HepG2 (cell line): ENCODE results near the gene LYRM1. TPM values are rescaled to one million over a fixed set of nuclear protein-coding genes. Genes with fewer than 3 reads are reported as not detected.

Source experiments
- HOMEZ ChIP-seq: IDR thresholded peaks from 2 replicates; pipeline ENCODE4 v1.6.1; 2016; ENCODE audit warnings: low read depth
- MYC ChIP-seq: sonication (generic); formaldehyde crosslinking; IDR thresholded peaks from 2 replicates; pipeline ENCODE4 v1.9.0; 2021; ENCODE audit warnings: missing genetic modification reagents, borderline replicate concordance
- PRMT3 ChIP-seq: sonication (generic); formaldehyde crosslinking; IDR thresholded peaks from 2 replicates; pipeline ENCODE4 v1.8.1; 2022; ENCODE audit warnings: low read depth, mild to moderate bottlenecking, moderate library complexity, missing genetic modification reagents, borderline replicate concordance
- RAD21 ChIP-seq: fragments of 450-650 bp; formaldehyde crosslinking; IDR thresholded peaks from 2 replicates; pipeline ENCODE4 v1.5.0; 2020; ENCODE audit warnings: mild to moderate bottlenecking
- RARA ChIP-seq: IDR thresholded peaks from 2 replicates; pipeline ENCODE4 v1.6.1; 2016; ENCODE audit warnings: missing genetic modification reagents, missing compliant biosample characterization
- SP1 ChIP-seq, 2 experiments: fragments of 450-650 bp in 1 of 2; sonication (generic) in 1 of 2; formaldehyde crosslinking in 1 of 2; IDR thresholded peaks; 2 replicates each; pipeline versions ENCODE4 v1.4.0 to v1.6.1; 2016 to 2020; ENCODE audit warnings: missing genetic modification reagents in 1 of 2
- SP140L ChIP-seq: sonication (generic); formaldehyde crosslinking; IDR thresholded peaks from 2 replicates; pipeline ENCODE4 v1.4.0; 2020; ENCODE audit warnings: missing genetic modification reagents, borderline replicate concordance
- TCF7 ChIP-seq: sonication (generic); IDR thresholded peaks from 2 replicates; pipeline ENCODE4 v1.6.1; 2016; ENCODE audit warnings: antibody characterized with exemption, low read depth
- THAP11 ChIP-seq: IDR thresholded peaks from 2 replicates; pipeline ENCODE4 v1.6.1; 2016; ENCODE audit warnings: missing biosample characterization, missing genetic modification reagents
- ZIK1 ChIP-seq: sonication (generic); formaldehyde crosslinking; IDR thresholded peaks from 2 replicates; pipeline ENCODE4 v1.5.0; 2020; ENCODE audit warnings: mild to moderate bottlenecking, low read depth, missing genetic modification reagents, borderline replicate concordance
- ZNF101 ChIP-seq: sonication (generic); formaldehyde crosslinking; IDR thresholded peaks from 2 replicates; pipeline ENCODE4 v1.4.0; 2020; ENCODE audit warnings: mild to moderate bottlenecking, low read depth, missing genetic modification reagents, borderline replicate concordance
- ZNF350 ChIP-seq: sonication (generic); formaldehyde crosslinking; IDR thresholded peaks from 2 replicates; pipeline ENCODE4 v1.4.0; 2020; ENCODE audit warnings: mild to moderate bottlenecking, low read depth, missing genetic modification reagents, borderline replicate concordance
- ZNF512B ChIP-seq: sonication (generic); formaldehyde crosslinking; IDR thresholded peaks from 2 replicates; pipeline ENCODE4 v1.5.1; 2020; ENCODE audit warnings: missing genetic modification reagents, mild to moderate bottlenecking, borderline replicate concordance
- ZNF772 ChIP-seq: sonication (generic); formaldehyde crosslinking; IDR thresholded peaks from 2 replicates; pipeline ENCODE4 v1.5.0; 2020; ENCODE audit warnings: mild to moderate bottlenecking, missing genetic modification reagents
- ZNF816 ChIP-seq: sonication (generic); formaldehyde crosslinking; IDR thresholded peaks from 2 replicates; pipeline ENCODE4 v1.8.0; 2022; ENCODE audit warnings: missing genetic modification reagents, mild to moderate bottlenecking, borderline replicate concordance
- ZSCAN20 ChIP-seq: sonication (generic); formaldehyde crosslinking; IDR thresholded peaks from 2 replicates; pipeline ENCODE4 v1.4.0; 2020; ENCODE audit warnings: missing genetic modification reagents, mild to moderate bottlenecking, borderline replicate concordance
- ZSCAN30 ChIP-seq: sonication (generic); formaldehyde crosslinking; IDR thresholded peaks from 2 replicates; pipeline ENCODE4 v1.5.0; 2020; ENCODE audit warnings: mild to moderate bottlenecking, missing genetic modification reagents
- polyA plus RNA-seq, 8 experiments: library from polyadenylated mRNA; depleted of rRNA in 3 of 8; stranded (reverse) in 7 of 8; unstranded in 1 of 8; fragments of >200 nt; fragmentation: Illumina TruSeq in 4 of 8; extraction: Trizol in 4 of 8; gene quantifications; 2 replicates each; pipeline versions ENCODE4 v1.2.1 to v1.2.3, GENCODE V29; 2011 to 2016; ENCODE audit warnings: low read depth in 4 of 8, missing spikeins in 1 of 8, mixed read lengths in 1 of 8; ENCODE audit not compliant: insufficient read depth in 1 of 8
- total RNA-seq, 5 experiments: library from RNA; depleted of rRNA; stranded (reverse); fragments of >200 nt; fragmentation: Illumina TruSeq; extraction: Trizol; gene quantifications; 2 replicates each; pipeline ENCODE4 v1.2.3, GENCODE V29; 2016; ENCODE audit warnings: low read depth in 1 of 5
- TF ChIP-seq, protein P1 (sequence below): sonication (generic); formaldehyde crosslinking; IDR thresholded peaks from 2 replicates; pipeline ENCODE4 v1.9.0; 2021; ENCODE audit warnings: missing genetic modification reagents, mild to moderate bottlenecking, borderline replicate concordance
- TF ChIP-seq, protein P2 (sequence below): sonication (generic); formaldehyde crosslinking; conservative IDR thresholded peaks from 2 replicates; pipeline ENCODE4 v1.4.0; 2020; ENCODE audit warnings: missing genetic modification reagents

Gene LYRM1
- total and polyA plus RNA-seq, 2 of the 13 experiments (the other 11 are each of a cell fraction or from before 2014, with no cell fraction given), result 59.2 to 82.6 TPM

- peak; percentile 75; the same call in 1 of the 2 replicates for TF ChIP-seq PRMT3 (CRISPR knock-in tag)
- TF ChIP-seq ZNF772, result no peak
- no peak for TF ChIP-seq TCF7
- TF ChIP-seq, protein P1, sequence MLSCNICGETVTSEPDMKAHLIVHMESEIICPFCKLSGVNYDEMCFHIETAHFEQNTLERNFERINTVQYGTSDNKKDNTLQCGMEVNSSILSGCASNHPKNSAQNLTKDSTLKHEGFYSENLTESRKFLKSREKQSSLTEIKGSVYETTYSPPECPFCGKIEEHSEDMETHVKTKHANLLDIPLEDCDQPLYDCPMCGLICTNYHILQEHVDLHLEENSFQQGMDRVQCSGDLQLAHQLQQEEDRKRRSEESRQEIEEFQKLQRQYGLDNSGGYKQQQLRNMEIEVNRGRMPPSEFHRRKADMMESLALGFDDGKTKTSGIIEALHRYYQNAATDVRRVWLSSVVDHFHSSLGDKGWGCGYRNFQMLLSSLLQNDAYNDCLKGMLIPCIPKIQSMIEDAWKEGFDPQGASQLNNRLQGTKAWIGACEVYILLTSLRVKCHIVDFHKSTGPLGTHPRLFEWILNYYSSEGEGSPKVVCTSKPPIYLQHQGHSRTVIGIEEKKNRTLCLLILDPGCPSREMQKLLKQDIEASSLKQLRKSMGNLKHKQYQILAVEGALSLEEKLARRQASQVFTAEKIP (CRISPR knock-in tag), result no peak
- peak; percentile 85; the same call in 1 of the 2 replicates for TF ChIP-seq ZNF350
- peak; percentile 54; the same call in 1 of the 2 replicates for TF ChIP-seq ZNF512B (CRISPR knock-in tag)
- no peak for TF ChIP-seq ZSCAN30
- TF ChIP-seq, protein P2, sequence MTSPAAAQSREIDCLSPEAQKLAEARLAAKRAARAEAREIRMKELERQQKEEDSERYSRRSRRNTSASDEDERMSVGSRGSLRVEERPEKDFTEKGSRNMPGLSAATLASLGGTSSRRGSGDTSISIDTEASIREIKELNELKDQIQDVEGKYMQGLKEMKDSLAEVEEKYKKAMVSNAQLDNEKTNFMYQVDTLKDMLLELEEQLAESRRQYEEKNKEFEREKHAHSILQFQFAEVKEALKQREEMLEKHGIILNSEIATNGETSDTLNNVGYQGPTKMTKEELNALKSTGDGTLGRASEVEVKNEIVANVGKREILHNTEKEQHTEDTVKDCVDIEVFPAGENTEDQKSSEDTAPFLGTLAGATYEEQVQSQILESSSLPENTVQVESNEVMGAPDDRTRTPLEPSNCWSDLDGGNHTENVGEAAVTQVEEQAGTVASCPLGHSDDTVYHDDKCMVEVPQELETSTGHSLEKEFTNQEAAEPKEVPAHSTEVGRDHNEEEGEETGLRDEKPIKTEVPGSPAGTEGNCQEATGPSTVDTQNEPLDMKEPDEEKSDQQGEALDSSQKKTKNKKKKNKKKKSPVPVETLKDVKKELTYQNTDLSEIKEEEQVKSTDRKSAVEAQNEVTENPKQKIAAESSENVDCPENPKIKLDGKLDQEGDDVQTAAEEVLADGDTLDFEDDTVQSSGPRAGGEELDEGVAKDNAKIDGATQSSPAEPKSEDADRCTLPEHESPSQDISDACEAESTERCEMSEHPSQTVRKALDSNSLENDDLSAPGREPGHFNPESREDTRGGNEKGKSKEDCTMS (CRISPR knock-in tag), result no peak
- TF ChIP-seq MYC (CRISPR knock-in tag), result peak; percentile 71; the same call in 1 of the 2 replicates
- TF ChIP-seq ZNF816 (CRISPR knock-in tag), result peak; percentile 84; the same call in 1 of the 2 replicates
- TF ChIP-seq SP140L (CRISPR knock-in tag), result peak; percentile 52; the same call in 1 of the 2 replicates
- TF ChIP-seq SP1 (IDR thresholded peaks at IDR 0.05), result no peak
- peak; percentile 21; the same call in 1 of the 2 replicates for TF ChIP-seq SP1 (CRISPR knock-in tag; IDR thresholded peaks at IDR 0.05)
- peak; percentile 16; the same call in 1 of the 2 replicates for TF ChIP-seq RARA (CRISPR knock-in tag)
- no peak for TF ChIP-seq ZNF101 (CRISPR knock-in tag)
- TF ChIP-seq ZIK1 (CRISPR knock-in tag), result peak; percentile 44; the same call in 1 of the 2 replicates
- TF ChIP-seq HOMEZ (CRISPR knock-in tag), result no peak
- peak; percentile 68 for TF ChIP-seq THAP11
- peak; percentile 40 for TF ChIP-seq RAD21
- TF ChIP-seq ZSCAN20 (CRISPR knock-in tag), result peak; percentile 47; the same call in 1 of the 2 replicates
Observed at GRCh38 chr16:20900299-20901067, at the start of gene LYRM1, which contains the start of gene DCUN1D3 (continued).
